Endothelial cell of umbilical vein (primary cell): Measurements from ENCODE around the gene NRXN3. TPM values are rescaled to one million over a fixed set of nuclear protein-coding genes. Genes with fewer than 3 reads are reported as not detected.

Source experiments
- BruUV-seq: library from RNA; stranded (reverse); fragments of 400-500 nt; replicated peaks from 2 replicates; lab custom pipeline; 2021; lab: Mats Ljungman, UMichigan
- CTCF ChIA-PET: fragments of 300-600, 350-600 bp; sonication (Branson Sonifier 250); formaldehyde crosslinking; loops from one replicate; lab custom pipeline; 2021; ENCODE audit warnings: antibody characterized with exemption, inconsistent platforms; lab: Charles Lee
- POLR2A ChIA-PET: fragments of 300-600, 350-600 bp; sonication (Branson Sonifier 250); formaldehyde crosslinking; loops from one replicate; lab custom pipeline; 2021; ENCODE audit warnings: antibody characterized with exemption, inconsistent platforms; lab: Charles Lee
- DNase-seq: peaks from one replicate; pipeline ENCODE4 v3.0.0-alpha.2; 2011; ENCODE audit warnings: low read depth, low spot score
- FAIRE-seq: peaks from 2 replicates; lab custom pipeline; 2011; peaks lifted over from hg19 to GRCh38; lab: Jason Lieb, UNC
- H2AFZ ChIP-seq: 2 replicates; pipeline ENCODE4 v1.6.0; 2012; ENCODE audit warnings: low read depth, low read length, control low read depth, inconsistent platforms
- H3K27ac ChIP-seq: 2 replicates; pipeline ENCODE4 v1.5.1; 2011; ENCODE audit warnings: low read depth, mild to moderate bottlenecking, control low read depth, low read length, moderate library complexity; ENCODE audit not compliant: insufficient read depth
- H3K27me3 ChIP-seq, 2 experiments: 2 replicates each; pipeline versions ENCODE4 v1.6.0 to v1.6.1; 2011; ENCODE audit warnings: low read length in 2 of 2, mixed read lengths in 1 of 2; ENCODE audit not compliant: control insufficient read depth in 2 of 2, insufficient read depth in 2 of 2
- H3K36me3 ChIP-seq, 2 experiments: 2 replicates in 1 of 2; 3 replicates in 1 of 2; pipeline ENCODE4 v1.5.1; 2011; ENCODE audit warnings: low read length in 2 of 2, mild to moderate bottlenecking in 1 of 2, moderate library complexity in 1 of 2; ENCODE audit not compliant: control insufficient read depth in 2 of 2, insufficient read depth in 2 of 2; ENCODE audit errors: extremely low read depth in 1 of 2
- H3K4me1 ChIP-seq: 3 replicates; pipeline ENCODE4 v1.5.1; 2011; ENCODE audit warnings: mild to moderate bottlenecking, low read length; ENCODE audit not compliant: control insufficient read depth, insufficient read depth; ENCODE audit errors: extremely low read depth
- H3K4me2 ChIP-seq: 2 replicates; pipeline ENCODE4 v1.6.1; 2011; ENCODE audit warnings: low read length, control low read depth, mixed read lengths; ENCODE audit not compliant: insufficient read depth
- H3K4me3 ChIP-seq, 3 experiments: fragments of 200-600 bp in 1 of 3; sonication (generic), shearing (Covaris generic) in 1 of 3; replicated peaks in 1 of 3; 2 replicates each; pipeline ENCODE4 v1.5.1; 2011 to 2016; ENCODE audit warnings: control low read depth in 3 of 3, low read length in 3 of 3, mild to moderate bottlenecking in 2 of 3, inconsistent platforms in 1 of 3, low read depth in 1 of 3, moderate library complexity in 1 of 3; ENCODE audit not compliant: insufficient read depth in 1 of 3
- H3K79me2 ChIP-seq: 2 replicates; pipeline ENCODE4 v1.6.0; 2012; ENCODE audit warnings: low read length, inconsistent platforms; ENCODE audit not compliant: control insufficient read depth, insufficient read depth
- H3K9ac ChIP-seq: replicated peaks from 2 replicates; pipeline ENCODE3; 2011; ENCODE audit warnings: low read length, control low read depth; ENCODE audit not compliant: insufficient read depth; ENCODE audit errors: extremely low read depth
- H3K9me1 ChIP-seq: replicated peaks from 3 replicates; pipeline ENCODE4 v1.6.0; 2011; ENCODE audit warnings: mild to moderate bottlenecking, low read length; ENCODE audit not compliant: control insufficient read depth, insufficient read depth; ENCODE audit errors: extremely low read depth
- H3K9me3 ChIP-seq: replicated peaks from 2 replicates; pipeline ENCODE4 v1.5.1; 2012; ENCODE audit warnings: low read length, inconsistent platforms; ENCODE audit not compliant: control insufficient read depth, insufficient read depth
- H4K20me1 ChIP-seq: replicated peaks from 2 replicates; pipeline ENCODE3; 2011; ENCODE audit warnings: mild to moderate bottlenecking, low read length; ENCODE audit not compliant: control insufficient read depth, insufficient read depth; ENCODE audit errors: extremely low read depth
- EZH2 ChIP-seq: IDR thresholded peaks from 2 replicates; pipeline ENCODE4 v1.6.1; 2012; ENCODE audit warnings: borderline replicate concordance, low read depth, mild to moderate bottlenecking, moderate library complexity, low read length, inconsistent platforms; ENCODE audit not compliant: severe bottlenecking
- FOS ChIP-seq: IDR thresholded peaks from 2 replicates; pipeline ENCODE4 v1.6.1; 2011; ENCODE audit warnings: mild to moderate bottlenecking, low read length, moderate library complexity, borderline replicate concordance; ENCODE audit not compliant: insufficient read depth
- GATA2 ChIP-seq: IDR thresholded peaks from 2 replicates; pipeline ENCODE4 v1.7.0; 2011; ENCODE audit warnings: low read depth, mild to moderate bottlenecking, moderate library complexity, mixed read lengths, low read length; ENCODE audit not compliant: insufficient read length, insufficient read depth
- JUN ChIP-seq: IDR thresholded peaks from 2 replicates; pipeline ENCODE4 v1.6.1; 2011; ENCODE audit warnings: borderline replicate concordance, low read depth; ENCODE audit not compliant: insufficient read length, insufficient read depth
- MYC ChIP-seq: IDR thresholded peaks from one replicate; pipeline ENCODE4 v1.6.1; 2011; ENCODE audit warnings: mild to moderate bottlenecking, low read depth, low read length
- POLR2A ChIP-seq: IDR thresholded peaks from 2 replicates; pipeline ENCODE4 v1.6.1; 2012; ENCODE audit warnings: low read depth, mild to moderate bottlenecking, control low read depth, low read length
- POLR2AphosphoS5 ChIP-seq: IDR thresholded peaks from 2 replicates; pipeline ENCODE4 v1.6.1; 2012; ENCODE audit warnings: low read depth, mild to moderate bottlenecking, control low read depth, low read length, moderate library complexity; ENCODE audit not compliant: insufficient read depth
- dilution Hi-C: fragments of 300-500 bp; cut with MboI; formaldehyde crosslinking; loops from one replicate; pipeline ENCODE4 v1.15.0; 2019; ENCODE audit warnings: low sequenced_read_pairs; ENCODE audit not compliant: extremely low pct_ligation_motif_present
- intact Hi-C: fragments of 100-400 bp; cut with micrococcal nuclease; formaldehyde crosslinking; loops from one replicate; pipeline ENCODE4 v1.10.0; 2022
- polyA plus RNA-seq, 4 experiments: library from polyadenylated mRNA; depleted of rRNA in 3 of 4; stranded (reverse) in 3 of 4; unstranded in 1 of 4; fragments of >200 nt; gene quantifications; 2 replicates each; pipeline versions ENCODE4 v1.2.1 to v1.2.3, GENCODE V29; 2011 to 2012; ENCODE audit warnings: missing spikeins in 1 of 4
- total RNA-seq: library from RNA; stranded (reverse); gene quantifications from 2 replicates; pipeline ENCODE4 v1.2.3, GENCODE V29; 2021
- TF ChIP-seq, protein P1 (sequence below): IDR thresholded peaks from 2 replicates; pipeline ENCODE4 v1.6.1; 2011; ENCODE audit not compliant: insufficient read depth, insufficient read length
- TF ChIP-seq, protein P2 (sequence below), 2 donors: IDR thresholded peaks; 1 replicate in 1 of 2; 2 replicates in 1 of 2; pipeline ENCODE4 v1.5.1; 2011; ENCODE audit warnings: low read length in 2 of 2, mild to moderate bottlenecking in 2 of 2, moderate library complexity in 2 of 2, control low read depth in 1 of 2, inconsistent platforms in 1 of 2, low read depth in 1 of 2; ENCODE audit not compliant: insufficient read depth in 1 of 2; ENCODE audit errors: extremely low read depth in 1 of 2

Gene NRXN3
- total and polyA plus RNA-seq, 2 donors (not counting 3 experiments of a cell fraction or from before 2014, with no cell fraction given): 0.72 to 4.2 TPM

DNA sequence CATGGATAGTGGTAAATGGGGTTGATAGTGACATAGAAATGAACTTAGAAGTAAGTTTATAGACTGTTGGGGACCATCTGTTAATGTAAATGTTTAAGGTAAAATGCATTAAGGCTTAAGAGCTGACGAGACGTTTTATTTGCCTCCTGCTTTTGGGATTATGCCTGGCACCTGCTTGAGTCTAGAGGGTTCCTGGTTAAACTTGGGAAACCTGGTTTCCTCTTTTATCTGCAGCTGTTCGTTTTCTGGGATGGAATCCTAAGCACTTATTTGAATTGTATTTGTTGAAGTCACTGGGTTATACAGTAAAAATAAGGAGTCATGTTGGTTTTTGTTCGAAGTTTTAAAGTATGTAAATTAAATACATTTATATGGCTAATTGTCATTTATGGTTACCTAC is 914.7 kb downstream of the NRXN3 start:
- no peaks in the 10 kb centered on the region for H3K79me2 ChIP-seq
- H3K27ac ChIP-seq: no peak overlapping the region
- H3K4me2 ChIP-seq: no peak overlapping the region
- H3K4me3 ChIP-seq: no peak overlapping the region
- no peaks in the 10 kb centered on the region for H3K4me1 ChIP-seq
- H3K27me3 ChIP-seq: no peaks in the 10 kb centered on the region
- H3K9ac ChIP-seq: no peak overlapping the region
- FAIRE-seq (no peak), DNase-seq (no peak)
- no peaks in the 10 kb centered on the region for H3K36me3 ChIP-seq
- no peaks in the 10 kb centered on the region for H4K20me1 ChIP-seq
- H2AFZ ChIP-seq: no peak overlapping the region
- intact Hi-C loops: no loop called here
- H3K9me1 ChIP-seq: no peaks in the 10 kb centered on the region
- TF ChIP-seq EZH2 (no peak), MYC (no peak), JUN (no peak), FOS (no peak), POLR2A (no peak), GATA2 (no peak), POLR2AphosphoS5 (no peak)
- TF ChIP-seq, protein P1, sequence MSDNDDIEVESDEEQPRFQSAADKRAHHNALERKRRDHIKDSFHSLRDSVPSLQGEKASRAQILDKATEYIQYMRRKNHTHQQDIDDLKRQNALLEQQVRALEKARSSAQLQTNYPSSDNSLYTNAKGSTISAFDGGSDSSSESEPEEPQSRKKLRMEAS: no peak
- TF ChIP-seq, protein P2, sequence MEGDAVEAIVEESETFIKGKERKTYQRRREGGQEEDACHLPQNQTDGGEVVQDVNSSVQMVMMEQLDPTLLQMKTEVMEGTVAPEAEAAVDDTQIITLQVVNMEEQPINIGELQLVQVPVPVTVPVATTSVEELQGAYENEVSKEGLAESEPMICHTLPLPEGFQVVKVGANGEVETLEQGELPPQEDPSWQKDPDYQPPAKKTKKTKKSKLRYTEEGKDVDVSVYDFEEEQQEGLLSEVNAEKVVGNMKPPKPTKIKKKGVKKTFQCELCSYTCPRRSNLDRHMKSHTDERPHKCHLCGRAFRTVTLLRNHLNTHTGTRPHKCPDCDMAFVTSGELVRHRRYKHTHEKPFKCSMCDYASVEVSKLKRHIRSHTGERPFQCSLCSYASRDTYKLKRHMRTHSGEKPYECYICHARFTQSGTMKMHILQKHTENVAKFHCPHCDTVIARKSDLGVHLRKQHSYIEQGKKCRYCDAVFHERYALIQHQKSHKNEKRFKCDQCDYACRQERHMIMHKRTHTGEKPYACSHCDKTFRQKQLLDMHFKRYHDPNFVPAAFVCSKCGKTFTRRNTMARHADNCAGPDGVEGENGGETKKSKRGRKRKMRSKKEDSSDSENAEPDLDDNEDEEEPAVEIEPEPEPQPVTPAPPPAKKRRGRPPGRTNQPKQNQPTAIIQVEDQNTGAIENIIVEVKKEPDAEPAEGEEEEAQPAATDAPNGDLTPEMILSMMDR (IDR thresholded peaks at IDR 0.05; ENCODE audit: extremely low read depth in 1 of 2, insufficient read depth in 1 of 2, low read depth in 1 of 2, low read length in 2 of 2): no peak
- ChIA-PET CTCF (no interaction called here), POLR2A (no interaction called here)
- BruUV-seq: no TSS peak
- dilution Hi-C loops: no loop called here
- H3K9me3 ChIP-seq: no peaks in the 10 kb centered on the region
